ENCODE measurements around the gene PTPN13. TPM values are rescaled to one million over a fixed set of nuclear protein-coding genes. Genes with fewer than 3 reads are reported as not detected.
"Not testable (repeated sequence)": the region's sequence is repeated elsewhere in the genome, so short reads cannot be mapped to it uniquely, and the experiment has no call there.

PTPN13 gene
- total RNA-seq, 1 donor from 2014 or later = 69.9 TPM

GRCh38 chr4:86688026-86688425, 93.9 kb downstream of the PTPN13 start:
- intact Hi-C loops (cut with DNase I) = no loop called here
- DNase-seq (no peak), ATAC-seq (no peak)
- Histone ChIP-seq H3K4me3 (no peak overlapping the region), H3K27me3 (no peaks in the 10 kb centered on the region), H3K27ac (no peak overlapping the region), H3K4me1 (no peaks in the 10 kb centered on the region), H3K9me3 (no peaks in the 10 kb centered on the region), H3K36me3 (no peaks in the 10 kb centered on the region)
- TF ChIP-seq CTCF (IDR thresholded peaks at IDR 0.05) = no peak

- H3K27ac ChIP-seq = no peak overlapping the region
- ATAC-seq = no peak
Observed at GRCh38 chr4:86704601-86705000, 110.5 kb downstream of the PTPN13 start.

GRCh38 chr4:86706923-86707597, 112.9 kb downstream of the PTPN13 start:
- Histone ChIP-seq H3K27ac (no peak overlapping the region), H3K36me3 (no peaks in the 10 kb centered on the region), H3K4me3 (no peak overlapping the region), H3K4me1 (no peaks in the 10 kb centered on the region), H3K27me3 (no peaks in the 10 kb centered on the region), H3K9me3 (no peaks in the 10 kb centered on the region)
- ATAC-seq = peak; percentile 76
- DNase-seq = no peak
- intact Hi-C loops (cut with DNase I) = no loop called here
- no peak for TF ChIP-seq CTCF (IDR thresholded peaks at IDR 0.05)

More at GRCh38 chr4:86704601-86705000, 110.5 kb downstream of the PTPN13 start:
- no peak for TF ChIP-seq CTCF (IDR thresholded peaks at IDR 0.05)
- Histone ChIP-seq H3K27me3 (no peaks in the 10 kb centered on the region), H3K36me3 (no peaks in the 10 kb centered on the region), H3K9me3 (no peaks in the 10 kb centered on the region), H3K4me3 (no peak overlapping the region), H3K4me1 (no peaks in the 10 kb centered on the region)
- no peak for DNase-seq
- intact Hi-C loops (cut with DNase I) = no loop called here

- H3K27me3 ChIP-seq = no peaks in the 10 kb centered on the region
- intact Hi-C loops (cut with DNase I) = no loop called here
- DNase-seq (no peak), ATAC-seq (no peak)
- H3K27ac ChIP-seq = no peak overlapping the region
- no peak for TF ChIP-seq CTCF (IDR thresholded peaks at IDR 0.05)
- no peaks in the 10 kb centered on the region for H3K9me3 ChIP-seq
- H3K4me3 ChIP-seq = no peak overlapping the region
- no peaks in the 10 kb centered on the region for H3K4me1 ChIP-seq
- H3K36me3 ChIP-seq = peaks cover 19% of the 10 kb centered on the region
Observed at GRCh38 chr4:86717651-86718050, 123.5 kb downstream of the PTPN13 start.

GRCh38 chr4:86718152-86718551, 124.0 kb downstream of the PTPN13 start:
- no peaks in the 10 kb centered on the region for H3K27me3 ChIP-seq
- no peak for TF ChIP-seq CTCF (IDR thresholded peaks at IDR 0.05)
- no peak overlapping the region for H3K4me3 ChIP-seq
- ATAC-seq = no peak
- H3K36me3 ChIP-seq = peaks cover 19% of the 10 kb centered on the region
- H3K9me3 ChIP-seq = no peaks in the 10 kb centered on the region
- no peaks in the 10 kb centered on the region for H3K4me1 ChIP-seq
- DNase-seq = no peak
- no peak overlapping the region for H3K27ac ChIP-seq
- intact Hi-C loops (cut with DNase I) = no loop called here

GRCh38 chr4:86719149-86719548, 125.0 kb downstream of the PTPN13 start:
- intact Hi-C loops (cut with DNase I); H3K27ac ChIP-seq: not testable (repeated sequence)

More at GRCh38 chr4:86719149-86719548, 125.0 kb downstream of the PTPN13 start:
- H3K27me3 ChIP-seq, ATAC-seq, H3K4me1 ChIP-seq, H3K4me3 ChIP-seq, H3K9me3 ChIP-seq, DNase-seq: not testable (repeated sequence)
- peaks cover 19% of the 10 kb centered on the region for H3K36me3 ChIP-seq

Data from upper lobe of right lung (tissue), 1 donor.